Endothelial cell (in vitro differentiated cells): ENCODE data around the gene GSTO1. TPM values are rescaled to one million over a fixed set of nuclear protein-coding genes. Genes with fewer than 3 reads are reported as not detected.

Source experiments
- DNase-seq: peaks from one replicate; pipeline ENCODE4 v3.0.0; 2021; ENCODE audit warnings: low spot score
- H3K27ac Mint-ChIP-seq: one replicate; pipeline ENCODE4 v1.8.0; 2021; ENCODE audit warnings: mixed read lengths, inconsistent platforms; ENCODE audit not compliant: unreplicated experiment
- H3K27me3 Mint-ChIP-seq: one replicate; pipeline ENCODE4 v1.8.0; 2021; ENCODE audit warnings: mild to moderate bottlenecking, moderate library complexity, mixed read lengths, inconsistent platforms; ENCODE audit not compliant: unreplicated experiment
- H3K36me3 Mint-ChIP-seq: one replicate; pipeline ENCODE4 v1.8.0; 2021; ENCODE audit warnings: mild to moderate bottlenecking, low read depth, mixed read lengths, inconsistent platforms; ENCODE audit not compliant: unreplicated experiment
- H3K4me1 Mint-ChIP-seq: one replicate; pipeline ENCODE4 v1.8.0; 2021; ENCODE audit warnings: mild to moderate bottlenecking, mixed read lengths, inconsistent platforms; ENCODE audit not compliant: unreplicated experiment
- H3K4me3 Mint-ChIP-seq: one replicate; pipeline ENCODE4 v1.8.0; 2021; ENCODE audit warnings: mild to moderate bottlenecking, mixed read lengths, inconsistent platforms; ENCODE audit not compliant: unreplicated experiment
- H3K9me3 Mint-ChIP-seq: one replicate; pipeline ENCODE4 v1.8.0; 2021; ENCODE audit warnings: mixed read lengths, inconsistent platforms; ENCODE audit not compliant: unreplicated experiment
- CTCF ChIP-seq: fragments of 200-600 bp; sonication (generic); IDR thresholded peaks from one replicate; pipeline ENCODE4 v1.5.0; 2021; ENCODE audit warnings: antibody characterized with exemption; ENCODE audit not compliant: unreplicated experiment
- total RNA-seq: library from RNA; stranded (reverse); fragmentation: NEBNext Ultra II Directional; extraction: Animal tissue kit (Norgen Biotek cat#: 25700); gene quantifications from one replicate; pipeline ENCODE4 v1.2.1, GENCODE V29; 2021; ENCODE audit not compliant: unreplicated experiment

Gene GSTO1
- total RNA-seq, 1 donor from 2014 or later, result 121 TPM

GRCh38 chr10:104307576-104308438 lies 53.1 kb downstream of the GSTO1 start:
- Mint-ChIP-seq H3K4me1 (peaks cover 7% of the 10 kb centered on the region), H3K27ac (no peak overlapping the region), H3K27me3 (peaks cover 8% of the 10 kb centered on the region), H3K9me3 (peaks cover 6% of the 10 kb centered on the region), H3K36me3 (peaks cover 11% of the 10 kb centered on the region), H3K4me3 (peak overlapping the region; percentile 32)
- DNase-seq, result no peak
- no peak for TF ChIP-seq CTCF

- Mint-ChIP-seq H3K36me3 (peaks cover 6% of the 10 kb centered on the region), H3K9me3 (no peaks in the 10 kb centered on the region), H3K27me3 (peaks cover 5% of the 10 kb centered on the region), H3K27ac (no peak overlapping the region), H3K4me1 (peaks cover 7% of the 10 kb centered on the region), H3K4me3 (peak overlapping the region; percentile 32)
- DNase-seq, result no peak
- TF ChIP-seq CTCF, result no peak
Observed at GRCh38 chr10:104308439-104308903, 53.8 kb downstream of the GSTO1 start.

- Mint-ChIP-seq H3K4me1 (peaks cover 7% of the 10 kb centered on the region), H3K4me3 (no peak overlapping the region), H3K27me3 (peaks cover 5% of the 10 kb centered on the region), H3K36me3 (peaks cover 9% of the 10 kb centered on the region), H3K27ac (no peak overlapping the region), H3K9me3 (no peaks in the 10 kb centered on the region)
- TF ChIP-seq CTCF, result no peak
- no peak for DNase-seq
Observed at GRCh38 chr10:104309980-104310978, 55.6 kb downstream of the GSTO1 start.

- no peak for TF ChIP-seq CTCF
- Mint-ChIP-seq H3K27me3 (peaks cover 5% of the 10 kb centered on the region), H3K27ac (no peak overlapping the region), H3K36me3 (peaks cover 9% of the 10 kb centered on the region), H3K9me3 (no peaks in the 10 kb centered on the region), H3K4me1 (peaks cover 7% of the 10 kb centered on the region), H3K4me3 (no peak overlapping the region)
- DNase-seq, result no peak
Observed at GRCh38 chr10:104311184-104311720, 56.6 kb downstream of the GSTO1 start.
